K562 (cell line): ENCODE results near the gene RHOF. TPM values are rescaled to one million over a fixed set of nuclear protein-coding genes. Genes with fewer than 3 reads are reported as not detected.

Source experiments
- CBX3 ChIP-seq, 2 experiments: IDR thresholded peaks; 1 replicate in 1 of 2; 2 replicates in 1 of 2; pipeline ENCODE4 v1.6.1; 2012; ENCODE audit warnings: inconsistent platforms in 2 of 2, low read length in 2 of 2, borderline replicate concordance in 1 of 2, control low read depth in 1 of 2
- DMBX1 ChIP-seq: fragments of 250-450 bp; sonication (Bioruptor Pico); IDR thresholded peaks from 2 replicates; pipeline ENCODE4 v1.8.0; 2022; ENCODE audit warnings: inconsistent platforms, mild to moderate bottlenecking, moderate library complexity, borderline replicate concordance
- EP300 ChIP-seq: IDR thresholded peaks from 2 replicates; pipeline ENCODE4 v1.6.1; 2012; ENCODE audit warnings: low read length, improper control_type of control experiment
- GABPB1 ChIP-seq: sonication (generic); formaldehyde crosslinking; IDR thresholded peaks from 2 replicates; pipeline ENCODE4 v1.8.0; 2022; ENCODE audit warnings: mild to moderate bottlenecking, missing genetic modification reagents
- GATAD2B ChIP-seq: fragments of 450-650 bp; IDR thresholded peaks from 2 replicates; pipeline ENCODE4 v1.6.1; 2017; ENCODE audit warnings: mild to moderate bottlenecking, borderline replicate concordance
- KAT8 ChIP-seq: fragments of 450-650 bp; IDR thresholded peaks from 2 replicates; pipeline ENCODE4 v1.6.1; 2016; ENCODE audit warnings: low read depth, mild to moderate bottlenecking
- MEF2D ChIP-seq: conservative IDR thresholded peaks from 2 replicates; pipeline ENCODE4 v1.6.1; 2016; ENCODE audit warnings: low read depth, missing genetic modification characterization, missing compliant biosample characterization
- MXI1 ChIP-seq: IDR thresholded peaks from 2 replicates; pipeline ENCODE4 v1.6.1; 2011; ENCODE audit warnings: low read depth, mild to moderate bottlenecking, improper control_type of control experiment, low read length
- MYC ChIP-seq, 2 experiments: fragments of 250-450 bp in 1 of 2; sonication (Bioruptor Pico) in 1 of 2; IDR thresholded peaks; 2 replicates each; pipeline versions ENCODE4 v1.5.1 to v1.6.1; 2012 to 2021; ENCODE audit warnings: low read depth in 2 of 2, borderline replicate concordance in 1 of 2, improper control_type of control experiment in 1 of 2, low read length in 1 of 2, mild to moderate bottlenecking in 1 of 2, moderate library complexity in 1 of 2
- PHB2 ChIP-seq: fragments of 450-650 bp; IDR thresholded peaks from 2 replicates; pipeline ENCODE4 v1.6.1; 2017; ENCODE audit warnings: low read depth
- ZNF175 ChIP-seq: fragments of 200-800 bp; sonication (Bioruptor generic); IDR thresholded peaks from 2 replicates; pipeline ENCODE4 v1.6.1; 2016; ENCODE audit warnings: low read depth, mild to moderate bottlenecking, missing genetic modification characterization, missing compliant biosample characterization
- polyA plus RNA-seq, 8 experiments: library from polyadenylated mRNA; depleted of rRNA in 4 of 8; stranded (reverse) in 5 of 8; unstranded in 3 of 8; fragments of >200 nt; fragmentation: Nextera tagmentation in 2 of 8; fragmentation: Illumina TruSeq in 1 of 8; extraction: Ambion mirVana in 2 of 8; extraction: Trizol in 1 of 8; gene quantifications; 2 replicates each; pipeline versions ENCODE4 v1.2.1 to v1.2.3, GENCODE V29; 2011 to 2014; ENCODE audit warnings: inconsistent platforms in 1 of 8, missing spikeins in 1 of 8
- total RNA-seq, 7 experiments: library from RNA; depleted of rRNA in 6 of 7; stranded (reverse); fragments of >200 nt in 6 of 7; fragmentation: Illumina TruSeq in 2 of 7; extraction: Trizol in 2 of 7; gene quantifications; 2 replicates each; pipeline versions ENCODE4 v1.2.1 to v1.2.3, GENCODE V29; 2011 to 2021; ENCODE audit warnings: low replicate concordance in 1 of 7
- TF ChIP-seq, protein P1 (sequence below): sonication (generic); formaldehyde crosslinking; IDR thresholded peaks from 2 replicates; pipeline ENCODE4 v1.8.0; 2022; ENCODE audit warnings: missing genetic modification reagents, mild to moderate bottlenecking, borderline replicate concordance
- TF ChIP-seq, protein P2 (sequence below): fragments of 450-650 bp; formaldehyde crosslinking; IDR thresholded peaks from 2 replicates; pipeline ENCODE4 v1.4.0; 2022; ENCODE audit warnings: missing genetic modification characterization
- TF ChIP-seq, protein P3 (sequence below): fragments of 250-450 bp; sonication (Bioruptor Pico); IDR thresholded peaks from 2 replicates; pipeline ENCODE4 v1.5.1; 2021; ENCODE audit warnings: mild to moderate bottlenecking
- TF ChIP-seq, protein P4 (sequence below): fragments of 450-650 bp; formaldehyde crosslinking; IDR thresholded peaks from 2 replicates; pipeline ENCODE4 v1.4.0; 2020; ENCODE audit warnings: mild to moderate bottlenecking, moderate library complexity
- TF ChIP-seq, protein P5 (sequence below), 2 experiments: fragments of 200-800 bp in 1 of 2; sonication (Bioruptor generic) in 1 of 2; sonication (generic) in 1 of 2; formaldehyde crosslinking in 1 of 2; IDR thresholded peaks in 1 of 2; conservative IDR thresholded peaks in 1 of 2; 2 replicates each; pipeline versions ENCODE4 v1.5.0 to v1.6.1; 2016 to 2020; ENCODE audit warnings: missing compliant biosample characterization in 1 of 2, missing genetic modification characterization in 1 of 2, missing genetic modification reagents in 1 of 2
- TF ChIP-seq, protein P6 (sequence below): fragments of 250-450 bp; sonication (Bioruptor Pico); IDR thresholded peaks from 2 replicates; pipeline ENCODE4 v1.9.0; 2021; ENCODE audit warnings: mild to moderate bottlenecking

The RHOF gene
- total and polyA plus RNA-seq, 9 of the 15 experiments (the other 6 are each of a cell fraction or from before 2014, with no cell fraction given): 0.13 to 10.1 (median 4.0) TPM

DNA sequence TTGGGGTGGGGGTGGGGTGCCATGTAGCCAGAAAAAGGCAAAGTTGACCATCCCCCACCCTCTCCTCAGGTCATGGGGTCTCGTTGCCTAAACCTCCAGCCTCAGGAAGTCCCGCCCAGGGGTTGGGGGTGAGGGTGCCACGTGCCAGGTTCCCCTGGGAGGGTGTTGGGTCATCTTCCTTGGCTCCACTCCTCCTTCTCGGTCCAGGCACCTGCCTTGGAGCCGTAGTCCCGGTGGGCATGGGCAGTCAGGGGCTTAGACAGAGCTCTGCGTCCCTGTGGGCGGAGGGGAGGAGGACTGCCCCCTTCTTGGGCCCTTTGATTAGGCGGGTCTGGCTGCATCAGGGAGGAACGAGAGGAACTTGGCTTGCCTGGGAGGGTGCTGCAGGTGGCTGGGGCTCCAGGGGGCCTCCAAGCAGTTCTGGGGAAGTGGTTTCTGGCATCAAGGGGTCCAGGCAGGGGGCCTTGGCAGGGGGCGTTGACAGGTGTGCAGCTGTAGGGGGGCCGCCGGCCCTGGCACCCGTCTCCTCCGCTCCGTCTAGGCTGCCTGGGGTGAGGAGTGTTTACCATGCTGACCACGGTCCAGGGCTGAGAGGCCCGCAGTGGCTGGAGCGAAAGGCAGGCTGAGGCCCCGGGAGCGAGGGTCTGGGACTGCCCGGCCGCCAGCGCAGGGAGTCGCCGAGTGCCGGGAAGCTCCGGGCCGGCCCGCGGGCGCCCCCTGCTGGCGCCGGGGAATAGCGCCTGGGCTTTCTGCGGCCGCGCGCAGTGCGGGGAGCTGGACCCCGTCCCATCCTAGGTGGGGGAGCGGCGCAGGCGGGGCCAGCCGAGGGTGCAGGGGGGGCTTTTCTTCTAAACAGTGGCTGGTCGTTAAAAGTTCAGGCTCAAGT lies 18.2 kb upstream of the RHOF start (continued):
- TF ChIP-seq, protein P1, sequence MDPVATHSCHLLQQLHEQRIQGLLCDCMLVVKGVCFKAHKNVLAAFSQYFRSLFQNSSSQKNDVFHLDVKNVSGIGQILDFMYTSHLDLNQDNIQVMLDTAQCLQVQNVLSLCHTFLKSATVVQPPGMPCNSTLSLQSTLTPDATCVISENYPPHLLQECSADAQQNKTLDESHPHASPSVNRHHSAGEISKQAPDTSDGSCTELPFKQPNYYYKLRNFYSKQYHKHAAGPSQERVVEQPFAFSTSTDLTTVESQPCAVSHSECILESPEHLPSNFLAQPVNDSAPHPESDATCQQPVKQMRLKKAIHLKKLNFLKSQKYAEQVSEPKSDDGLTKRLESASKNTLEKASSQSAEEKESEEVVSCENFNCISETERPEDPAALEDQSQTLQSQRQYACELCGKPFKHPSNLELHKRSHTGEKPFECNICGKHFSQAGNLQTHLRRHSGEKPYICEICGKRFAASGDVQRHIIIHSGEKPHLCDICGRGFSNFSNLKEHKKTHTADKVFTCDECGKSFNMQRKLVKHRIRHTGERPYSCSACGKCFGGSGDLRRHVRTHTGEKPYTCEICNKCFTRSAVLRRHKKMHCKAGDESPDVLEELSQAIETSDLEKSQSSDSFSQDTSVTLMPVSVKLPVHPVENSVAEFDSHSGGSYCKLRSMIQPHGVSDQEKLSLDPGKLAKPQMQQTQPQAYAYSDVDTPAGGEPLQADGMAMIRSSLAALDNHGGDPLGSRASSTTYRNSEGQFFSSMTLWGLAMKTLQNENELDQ (CRISPR knock-in tag): no peak
- peak; percentile 60 for TF ChIP-seq GABPB1 (CRISPR knock-in tag)
- no peak for TF ChIP-seq KAT8
- TF ChIP-seq MXI1: no peak
- TF ChIP-seq, protein P2, sequence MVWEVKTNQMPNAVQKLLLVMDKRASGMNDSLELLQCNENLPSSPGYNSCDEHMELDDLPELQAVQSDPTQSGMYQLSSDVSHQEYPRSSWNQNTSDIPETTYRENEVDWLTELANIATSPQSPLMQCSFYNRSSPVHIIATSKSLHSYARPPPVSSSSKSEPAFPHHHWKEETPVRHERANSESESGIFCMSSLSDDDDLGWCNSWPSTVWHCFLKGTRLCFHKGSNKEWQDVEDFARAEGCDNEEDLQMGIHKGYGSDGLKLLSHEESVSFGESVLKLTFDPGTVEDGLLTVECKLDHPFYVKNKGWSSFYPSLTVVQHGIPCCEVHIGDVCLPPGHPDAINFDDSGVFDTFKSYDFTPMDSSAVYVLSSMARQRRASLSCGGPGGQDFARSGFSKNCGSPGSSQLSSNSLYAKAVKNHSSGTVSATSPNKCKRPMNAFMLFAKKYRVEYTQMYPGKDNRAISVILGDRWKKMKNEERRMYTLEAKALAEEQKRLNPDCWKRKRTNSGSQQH (CRISPR knock-in tag): no peak
- no peak for TF ChIP-seq CBX3 (IDR thresholded peaks at IDR 0.05; ENCODE audit: borderline replicate concordance in 1 of 2, low read length in 2 of 2)
- TF ChIP-seq EP300: no peak
- no peak for TF ChIP-seq DMBX1
- no peak for TF ChIP-seq MEF2D (tag)
- TF ChIP-seq, protein P3, sequence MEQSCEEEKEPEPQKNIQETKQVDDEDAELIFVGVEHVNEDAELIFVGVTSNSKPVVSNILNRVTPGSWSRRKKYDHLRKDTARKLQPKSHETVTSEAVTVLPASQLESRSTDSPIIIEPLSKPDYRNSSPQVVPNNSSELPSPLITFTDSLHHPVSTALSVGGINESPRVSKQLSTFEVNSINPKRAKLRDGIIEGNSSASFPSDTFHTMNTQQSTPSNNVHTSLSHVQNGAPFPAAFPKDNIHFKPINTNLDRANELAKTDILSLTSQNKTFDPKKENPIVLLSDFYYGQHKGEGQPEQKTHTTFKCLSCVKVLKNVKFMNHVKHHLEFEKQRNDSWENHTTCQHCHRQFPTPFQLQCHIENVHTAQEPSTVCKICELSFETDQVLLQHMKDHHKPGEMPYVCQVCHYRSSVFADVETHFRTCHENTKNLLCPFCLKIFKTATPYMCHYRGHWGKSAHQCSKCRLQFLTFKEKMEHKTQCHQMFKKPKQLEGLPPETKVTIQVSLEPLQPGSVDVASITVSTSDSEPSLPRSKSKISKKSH (CRISPR knock-in tag): no peak
- TF ChIP-seq, protein P4, sequence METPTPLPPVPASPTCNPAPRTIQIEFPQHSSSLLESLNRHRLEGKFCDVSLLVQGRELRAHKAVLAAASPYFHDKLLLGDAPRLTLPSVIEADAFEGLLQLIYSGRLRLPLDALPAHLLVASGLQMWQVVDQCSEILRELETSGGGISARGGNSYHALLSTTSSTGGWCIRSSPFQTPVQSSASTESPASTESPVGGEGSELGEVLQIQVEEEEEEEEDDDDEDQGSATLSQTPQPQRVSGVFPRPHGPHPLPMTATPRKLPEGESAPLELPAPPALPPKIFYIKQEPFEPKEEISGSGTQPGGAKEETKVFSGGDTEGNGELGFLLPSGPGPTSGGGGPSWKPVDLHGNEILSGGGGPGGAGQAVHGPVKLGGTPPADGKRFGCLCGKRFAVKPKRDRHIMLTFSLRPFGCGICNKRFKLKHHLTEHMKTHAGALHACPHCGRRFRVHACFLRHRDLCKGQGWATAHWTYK: peak; percentile 39; the same call in 1 of the 2 replicates
- TF ChIP-seq, protein P5, sequence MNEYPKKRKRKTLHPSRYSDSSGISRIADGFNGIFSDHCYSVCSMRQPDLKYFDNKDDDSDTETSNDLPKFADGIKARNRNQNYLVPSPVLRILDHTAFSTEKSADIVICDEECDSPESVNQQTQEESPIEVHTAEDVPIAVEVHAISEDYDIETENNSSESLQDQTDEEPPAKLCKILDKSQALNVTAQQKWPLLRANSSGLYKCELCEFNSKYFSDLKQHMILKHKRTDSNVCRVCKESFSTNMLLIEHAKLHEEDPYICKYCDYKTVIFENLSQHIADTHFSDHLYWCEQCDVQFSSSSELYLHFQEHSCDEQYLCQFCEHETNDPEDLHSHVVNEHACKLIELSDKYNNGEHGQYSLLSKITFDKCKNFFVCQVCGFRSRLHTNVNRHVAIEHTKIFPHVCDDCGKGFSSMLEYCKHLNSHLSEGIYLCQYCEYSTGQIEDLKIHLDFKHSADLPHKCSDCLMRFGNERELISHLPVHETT (CRISPR knock-in tag; conservative IDR thresholded peaks at IDR 0.05 in 1 of 2, IDR thresholded peaks at IDR 0.05 in 1 of 2): no peak
- no peak for TF ChIP-seq MYC (IDR thresholded peaks at IDR 0.05; ENCODE audit: low read depth, low read length)
- 0 out of 2 replicates have a peak, but pooled peaks have one; percentile 31 for TF ChIP-seq MYC (CRISPR knock-in tag; IDR thresholded peaks at IDR 0.05; ENCODE audit: borderline replicate concordance, low read depth)
- TF ChIP-seq ZNF175 (CRISPR knock-in tag): no peak
- TF ChIP-seq, protein P6, sequence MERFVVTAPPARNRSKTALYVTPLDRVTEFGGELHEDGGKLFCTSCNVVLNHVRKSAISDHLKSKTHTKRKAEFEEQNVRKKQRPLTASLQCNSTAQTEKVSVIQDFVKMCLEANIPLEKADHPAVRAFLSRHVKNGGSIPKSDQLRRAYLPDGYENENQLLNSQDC (CRISPR knock-in tag): no peak
- 0 out of 2 replicates have a peak, but pooled peaks have one; percentile 30 for TF ChIP-seq GATAD2B
- TF ChIP-seq PHB2: no peak
